HG02938 (cell line): ENCODE measurements around the gene ZNF280B.
A peak's percentile ranks its signal among the peaks of the same experiment; 100 is the strongest.
"Not testable (repeated sequence)": the region's sequence is repeated elsewhere in the genome, so short reads cannot be mapped to it uniquely, and the experiment has no call there.

Experiments used
- ATAC-seq: cut with Tn5 transposase; IDR thresholded peaks from one replicate; pipeline ENCODE4 v1.9.1; 2021; ENCODE audit warnings: mild to moderate bottlenecking, moderate library complexity; ENCODE audit not compliant: unreplicated experiment

ZNF280B gene

DNA sequence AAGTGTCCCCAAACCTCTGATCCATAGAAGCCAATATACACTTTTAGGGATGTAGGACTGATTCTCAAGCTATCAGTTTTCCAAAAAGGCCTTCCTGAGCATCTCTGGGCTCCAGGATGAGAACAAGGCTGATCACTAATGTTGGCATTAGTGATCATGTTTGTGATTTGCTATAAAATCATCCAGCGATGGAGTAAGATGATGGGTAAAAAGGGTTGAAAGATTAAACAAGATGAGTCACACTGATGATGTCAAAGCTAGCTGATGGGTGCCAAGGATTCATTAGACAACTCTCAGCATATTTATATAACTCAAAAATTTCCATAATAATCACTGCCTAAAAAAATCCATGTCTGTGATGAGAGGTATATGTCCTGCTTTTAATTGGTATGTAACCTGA lies 42.8 kb downstream of the ZNF280B start:
- no peak for ATAC-seq

- ATAC-seq = no peak
These were observed 43.4 kb downstream of the ZNF280B start for GRCh38 chr22:22465094-22465602.

DNA sequence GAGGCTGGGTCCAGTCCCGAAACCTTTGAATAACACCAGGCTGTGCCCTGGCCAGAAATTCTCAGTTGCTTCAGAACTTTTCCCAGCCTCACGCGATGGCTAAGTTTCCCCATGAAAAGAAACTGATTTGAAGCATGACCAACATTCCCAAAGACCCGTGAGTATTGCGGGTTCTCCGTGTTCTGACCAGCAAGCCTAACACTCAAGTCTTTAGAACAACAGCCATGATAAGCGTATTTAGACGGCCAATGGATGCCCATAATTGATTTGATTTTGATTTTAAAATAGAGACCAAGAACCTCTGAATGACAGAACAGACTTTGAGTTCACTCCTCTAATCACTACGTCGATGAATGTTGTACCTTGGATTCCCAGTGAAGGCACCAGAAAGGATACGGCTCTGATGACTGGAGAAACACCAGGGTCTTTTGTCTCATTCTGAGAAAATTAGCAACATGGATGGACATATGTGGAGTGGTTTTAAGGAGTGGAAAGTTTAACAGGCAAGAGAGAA lies 43.9 kb downstream of the ZNF280B start:
- no peak for ATAC-seq

- ATAC-seq = no peak
These were observed 44.5 kb downstream of the ZNF280B start for GRCh38 chr22:22463855-22464540.

DNA sequence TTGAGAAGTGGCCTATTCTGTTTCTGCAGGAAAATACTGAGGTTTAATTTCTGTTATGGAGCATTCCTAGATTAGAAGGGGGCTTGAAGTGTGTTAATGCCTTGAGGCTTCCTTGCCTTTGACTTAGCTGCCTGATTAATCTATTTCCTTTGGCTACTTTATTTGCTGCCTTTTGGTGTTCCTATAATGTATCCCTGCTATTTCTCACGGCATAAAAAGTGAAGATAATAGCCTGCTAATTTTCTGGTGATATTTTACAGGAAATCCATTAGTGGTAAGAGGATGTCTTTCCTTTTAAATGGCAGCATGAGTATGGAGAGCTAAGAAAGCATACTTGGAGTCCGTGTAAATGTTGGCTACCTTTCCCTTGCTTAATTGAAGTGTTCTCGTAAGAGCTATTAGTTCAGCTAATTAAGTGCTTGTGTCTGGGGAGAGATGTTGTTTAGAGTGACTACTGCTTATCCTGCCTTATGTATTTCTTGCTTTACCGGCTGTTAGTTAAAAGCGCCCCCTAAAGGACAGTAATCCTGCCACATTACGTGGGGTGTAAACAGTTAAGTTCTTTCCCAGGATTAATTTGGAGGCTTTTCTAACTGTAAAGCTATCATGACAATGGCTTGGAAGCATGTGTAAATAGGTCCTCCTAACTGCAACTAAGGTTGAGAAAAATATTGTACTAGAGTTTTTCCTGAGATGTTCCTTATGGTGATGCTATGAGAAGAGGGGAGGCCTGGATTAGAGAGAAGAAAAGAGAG lies 45.6 kb downstream of the ZNF280B start:
- ATAC-seq = no peak

DNA sequence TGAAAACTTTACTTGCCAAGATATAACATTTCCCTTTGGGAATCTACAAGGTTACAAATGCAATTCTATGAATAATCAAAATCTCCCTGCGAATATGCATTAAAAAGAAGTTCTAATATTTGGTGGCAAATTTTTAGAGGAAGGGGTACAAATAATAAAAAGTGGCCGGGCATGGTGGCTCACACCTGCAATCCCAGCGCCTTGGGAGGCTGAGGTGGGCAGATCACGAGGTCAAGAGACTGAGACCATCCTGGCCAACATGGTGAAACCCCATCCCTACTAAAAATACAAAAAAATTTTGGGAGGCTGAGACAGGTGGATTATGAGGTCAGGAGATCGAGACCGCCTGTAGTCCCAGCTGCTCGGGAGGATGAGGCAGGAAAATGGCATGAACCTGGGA lies 47.0 kb downstream of the ZNF280B start:
- ATAC-seq = no peak

DNA sequence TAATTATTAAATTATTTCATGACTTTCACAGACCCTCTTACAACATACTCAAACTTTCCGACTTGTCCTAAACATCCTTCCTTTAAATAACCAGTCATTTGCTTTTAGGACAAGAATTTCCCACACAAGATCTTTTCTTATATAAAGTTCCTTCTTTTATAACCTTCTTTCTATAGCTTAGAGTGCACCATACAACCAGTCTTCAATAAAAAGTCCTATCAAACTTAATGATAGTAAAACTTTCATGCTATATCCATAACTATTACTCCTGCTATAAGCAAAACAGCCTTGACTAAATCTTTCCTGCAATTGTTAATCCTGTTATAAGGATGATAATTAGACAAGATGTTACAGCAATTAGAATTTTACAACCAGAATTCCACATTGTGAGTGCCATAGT lies 47.4 kb downstream of the ZNF280B start:
- no peak for ATAC-seq

- no peak for ATAC-seq
These were observed 47.9 kb downstream of the ZNF280B start for GRCh38 chr22:22460635-22461034.

- ATAC-seq = no peak
These were observed 48.5 kb downstream of the ZNF280B start for GRCh38 chr22:22460060-22460459.

DNA sequence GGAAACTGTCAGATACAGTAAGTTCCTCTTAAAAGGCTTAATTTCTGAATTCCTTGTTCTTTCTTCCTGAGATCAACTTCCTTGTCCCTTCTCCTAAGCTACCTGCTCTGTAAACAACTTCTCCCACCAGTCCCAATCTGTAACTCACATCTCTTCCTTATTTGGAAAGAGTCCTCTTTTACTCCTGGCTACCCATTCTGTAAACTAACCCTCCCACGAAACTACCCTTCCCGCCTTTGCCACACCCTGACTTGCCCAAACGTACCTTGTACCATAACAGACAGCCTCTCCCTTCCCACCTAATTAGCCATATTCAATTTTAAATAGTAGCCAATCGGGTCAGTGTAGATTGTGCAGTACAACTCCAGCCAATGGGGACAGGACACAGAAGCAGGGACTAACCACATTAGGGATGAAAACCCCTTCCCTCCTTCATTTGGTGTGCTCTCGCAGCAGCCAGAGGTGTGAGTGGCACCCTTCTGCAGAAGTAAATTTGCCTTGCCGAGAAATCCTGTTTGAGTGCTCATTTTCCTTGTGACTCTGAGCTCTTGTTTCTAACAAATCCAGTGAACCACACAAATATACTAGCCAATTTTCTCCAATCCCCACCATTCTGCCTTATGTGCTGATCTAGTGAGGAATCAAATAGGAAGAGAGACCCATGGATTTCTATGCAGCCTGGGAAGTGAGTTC lies 49.5 kb downstream of the ZNF280B start:
- no peak for ATAC-seq

DNA sequence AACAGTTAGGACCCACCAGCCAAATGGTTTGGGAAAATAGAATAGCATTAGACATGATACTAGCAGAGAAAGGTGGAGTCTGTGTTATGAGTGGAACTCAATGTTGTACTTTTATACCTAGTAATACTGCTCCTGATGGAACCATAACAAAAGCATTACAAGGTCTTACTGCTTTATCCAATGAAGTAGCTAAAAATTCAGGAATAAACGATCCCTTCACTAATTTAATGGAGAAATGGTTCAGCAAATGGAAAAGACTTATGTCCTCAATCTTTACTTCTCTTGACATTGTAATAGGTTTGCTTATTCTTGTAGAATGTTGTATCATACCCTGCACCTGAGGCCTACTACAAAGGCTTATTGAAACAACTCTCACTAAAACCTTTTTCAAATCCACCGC lies 50.2 kb downstream of the ZNF280B start:
- no peak for ATAC-seq

DNA sequence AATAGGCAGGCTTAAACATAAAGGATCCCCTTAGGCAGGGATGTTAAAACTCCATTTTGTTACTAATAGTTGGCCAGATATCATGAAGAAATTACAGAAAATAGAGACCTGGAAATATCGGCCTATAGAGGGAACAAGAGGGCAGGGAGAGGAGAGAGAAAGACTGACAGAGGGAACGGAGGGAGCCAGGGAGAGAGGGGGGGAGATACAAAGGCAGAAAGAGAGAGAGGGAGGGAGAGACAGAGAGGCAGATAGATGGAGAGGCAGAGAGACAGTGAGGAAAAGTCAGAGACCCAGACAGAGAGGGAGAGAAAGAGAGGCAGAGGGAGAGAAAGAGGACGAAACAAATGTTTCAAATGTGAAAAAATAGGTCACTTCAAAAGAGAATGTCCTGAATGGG lies 53.5 kb downstream of the ZNF280B start:
- ATAC-seq = no peak

DNA sequence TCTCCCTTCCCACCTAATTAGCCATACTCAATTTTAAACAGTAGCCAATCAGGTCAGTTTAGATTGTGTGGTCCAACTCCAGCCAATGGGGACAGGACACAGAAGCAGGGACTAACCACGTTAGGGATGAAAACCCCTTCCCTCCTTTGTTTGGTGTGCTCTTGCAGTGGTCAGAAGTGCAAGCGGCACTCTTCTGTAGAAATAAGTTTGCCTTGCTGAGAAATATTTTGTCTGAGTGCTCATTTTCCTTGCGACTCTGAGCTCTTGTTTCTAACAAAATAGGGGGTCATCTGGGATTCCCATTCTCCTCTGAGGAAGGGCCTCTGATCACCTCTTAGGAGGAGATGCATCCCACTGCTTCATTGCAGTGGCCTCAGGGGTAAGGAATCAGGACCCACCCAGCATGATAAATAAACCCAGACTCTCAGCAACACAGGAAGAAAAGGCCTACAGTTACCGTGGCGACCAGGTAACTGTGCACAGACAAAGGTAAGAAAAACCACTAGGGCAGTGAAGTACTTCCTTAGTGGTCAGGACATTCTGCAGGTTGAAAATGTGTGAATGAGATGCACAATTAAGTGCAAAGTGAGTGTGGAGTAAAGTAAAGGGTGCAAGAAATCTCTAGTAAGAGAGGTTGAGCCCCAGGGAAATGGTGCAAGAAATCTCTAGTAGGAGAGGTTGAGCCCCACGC lies 55.4 kb downstream of the ZNF280B start:
- ATAC-seq = no peak

GRCh38 chr22:22452211-22452610 lies 56.3 kb downstream of the ZNF280B start:
- no peak for ATAC-seq

DNA sequence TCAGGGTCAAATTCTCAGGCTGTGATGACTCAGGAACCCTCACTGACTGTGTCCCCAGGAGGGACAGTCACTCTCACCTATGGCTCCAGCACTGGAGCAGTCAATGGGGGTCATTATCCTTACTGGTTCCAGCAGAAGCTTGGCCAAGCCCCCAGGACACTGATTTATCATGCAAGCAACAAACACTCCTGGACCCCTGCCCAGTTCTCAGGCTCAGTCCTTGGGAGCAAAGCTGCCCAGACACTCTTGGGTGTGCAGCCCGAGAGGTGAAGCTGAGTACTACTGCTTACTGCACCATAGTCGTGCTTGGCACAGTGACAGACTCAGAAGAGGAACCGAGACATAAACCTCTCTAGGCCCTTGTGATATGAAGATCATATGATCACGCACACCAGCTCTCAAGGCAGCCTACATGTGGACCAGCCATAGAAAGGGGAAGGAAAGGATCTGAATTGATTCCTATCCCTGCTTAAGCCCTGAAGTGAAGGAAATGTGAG lies 58.2 kb downstream of the ZNF280B start:
- peak; percentile 96 for ATAC-seq

DNA sequence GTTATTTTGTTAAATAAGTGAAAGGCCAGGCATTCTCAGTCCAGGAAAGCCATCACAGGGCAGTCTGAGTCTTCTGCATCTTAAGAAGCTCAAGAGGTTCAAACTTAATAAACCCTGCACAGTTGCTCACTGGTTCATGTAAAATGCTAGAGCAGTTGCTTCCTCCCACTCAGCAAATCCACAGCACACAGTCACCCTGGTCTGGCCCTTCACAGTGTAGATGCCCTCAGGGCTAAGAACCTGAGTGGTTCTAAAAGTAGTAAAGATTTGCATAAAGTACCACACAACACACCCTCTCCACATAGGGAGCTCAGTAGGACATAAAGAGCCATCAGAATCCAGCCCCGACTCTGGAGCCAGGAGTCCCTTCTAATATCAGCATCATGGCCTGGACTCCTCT lies 58.7 kb downstream of the ZNF280B start:
- no peak for ATAC-seq

DNA sequence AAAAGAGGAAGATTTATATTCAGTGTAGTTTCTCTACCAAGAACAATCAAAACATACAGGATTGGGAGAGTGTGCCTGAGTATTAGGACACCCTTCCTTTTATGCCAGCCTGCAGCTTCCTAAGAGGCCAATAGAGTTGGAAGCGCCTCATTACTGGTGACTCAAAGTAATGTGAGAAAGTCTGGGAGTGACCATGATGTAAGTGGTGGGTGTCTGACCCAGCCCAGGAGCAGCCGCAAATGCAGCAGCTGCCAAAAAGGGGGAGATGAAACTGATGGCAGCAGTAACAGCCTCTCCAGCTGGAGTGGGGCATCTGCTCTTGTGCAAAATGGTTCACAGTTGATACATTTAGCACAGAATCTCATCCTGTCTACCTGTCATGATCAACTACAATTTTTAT lies 62.0 kb downstream of the ZNF280B start:
- ATAC-seq = no peak

DNA sequence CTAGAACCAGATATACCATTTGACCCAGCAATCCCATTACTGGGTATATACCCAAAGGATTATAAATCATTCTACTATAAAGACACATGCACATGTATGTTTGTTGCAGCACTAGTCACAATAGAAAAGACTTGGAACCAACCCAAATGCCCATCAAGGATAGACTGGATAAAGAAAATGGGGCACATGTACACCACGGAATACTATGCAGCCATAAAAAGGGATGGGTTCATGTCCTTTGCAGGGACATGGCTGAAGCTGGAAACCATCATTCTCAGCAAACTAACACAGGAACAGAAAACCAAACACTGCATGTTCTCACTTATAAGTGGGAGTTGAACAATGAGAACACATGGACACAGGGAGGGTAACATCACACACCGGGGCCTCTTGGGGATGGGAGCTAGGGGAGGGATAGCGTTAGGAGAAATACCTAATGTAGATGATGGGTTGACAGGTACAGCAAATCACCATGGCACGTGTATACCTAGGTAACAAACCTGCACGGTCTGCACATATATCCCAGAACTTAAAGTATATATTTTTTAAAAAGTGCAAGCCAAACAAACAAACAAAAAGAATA lies 64.4 kb downstream of the ZNF280B start:
- not testable (repeated sequence) for ATAC-seq

- no peak for ATAC-seq
These were observed 65.4 kb downstream of the ZNF280B start for GRCh38 chr22:22442928-22443709.

- not testable (repeated sequence) for ATAC-seq
These were observed 66.9 kb downstream of the ZNF280B start for GRCh38 chr22:22441626-22442025.
